H1 (cell line): ENCODE data around the gene USP20. TPM values are rescaled to one million over a fixed set of nuclear protein-coding genes. Genes with fewer than 3 reads are reported as not detected.

Experiments used
- CBX8 ChIP-seq: fragments of 300-800, 300-1000 bp; sonication (generic); IDR thresholded peaks from 2 replicates; pipeline ENCODE4 v1.7.1; 2016; ENCODE audit warnings: low read depth, low read length, borderline replicate concordance
- CTBP2 ChIP-seq: IDR thresholded peaks from 2 replicates; pipeline ENCODE4 v1.7.0; 2011; ENCODE audit warnings: borderline replicate concordance, mild to moderate bottlenecking, moderate library complexity, mixed read lengths, low read length; ENCODE audit not compliant: insufficient read depth, insufficient read length
- GTF2F1 ChIP-seq: IDR thresholded peaks from 2 replicates; pipeline ENCODE4 v1.6.1; 2012; ENCODE audit warnings: low read depth, low read length, improper control_type of control experiment, borderline replicate concordance
- KDM4A ChIP-seq: IDR thresholded peaks from one replicate; pipeline ENCODE4 v1.7.1; 2012; ENCODE audit warnings: low read depth, mild to moderate bottlenecking, moderate library complexity, low read length, inconsistent platforms; ENCODE audit not compliant: severe bottlenecking
- SUZ12 ChIP-seq: fragments of 200-600 bp; sonication (generic); IDR thresholded peaks from 2 replicates; pipeline ENCODE4 v1.6.1; 2012; ENCODE audit warnings: mild to moderate bottlenecking, inconsistent platforms, low read length, moderate library complexity, mixed read lengths
- TCF12 ChIP-seq: IDR thresholded peaks from 2 replicates; pipeline ENCODE4 v1.6.1; 2011; ENCODE audit warnings: low read depth, mild to moderate bottlenecking, low read length
- polyA plus RNA-seq, 7 experiments: library from polyadenylated mRNA; depleted of rRNA in 3 of 7; stranded (reverse) in 5 of 7; unstranded in 2 of 7; fragments of >200 nt in 5 of 7; fragments of 200-250 nt in 2 of 7; gene quantifications; 1 replicate in 5 of 7; 2 replicates in 1 of 7; 4 replicates in 1 of 7; pipeline versions ENCODE4 v1.2.1 to v1.2.3, GENCODE V29; 2011 to 2013; ENCODE audit warnings: missing spikeins in 2 of 7, mixed read lengths in 2 of 7
- total RNA-seq: library from RNA; stranded (reverse); fragmentation: NEBNext Ultra II Directional; extraction: Animal tissue kit (Norgen Biotek cat#: 25700); gene quantifications from 2 replicates; pipeline ENCODE4 v1.2.1, GENCODE V29; 2021

The USP20 gene
- total and polyA plus RNA-seq, 2 of the 8 experiments (the other 6 are each of a cell fraction or from before 2014, with no cell fraction given), result 13.4 to 23.0 TPM

DNA sequence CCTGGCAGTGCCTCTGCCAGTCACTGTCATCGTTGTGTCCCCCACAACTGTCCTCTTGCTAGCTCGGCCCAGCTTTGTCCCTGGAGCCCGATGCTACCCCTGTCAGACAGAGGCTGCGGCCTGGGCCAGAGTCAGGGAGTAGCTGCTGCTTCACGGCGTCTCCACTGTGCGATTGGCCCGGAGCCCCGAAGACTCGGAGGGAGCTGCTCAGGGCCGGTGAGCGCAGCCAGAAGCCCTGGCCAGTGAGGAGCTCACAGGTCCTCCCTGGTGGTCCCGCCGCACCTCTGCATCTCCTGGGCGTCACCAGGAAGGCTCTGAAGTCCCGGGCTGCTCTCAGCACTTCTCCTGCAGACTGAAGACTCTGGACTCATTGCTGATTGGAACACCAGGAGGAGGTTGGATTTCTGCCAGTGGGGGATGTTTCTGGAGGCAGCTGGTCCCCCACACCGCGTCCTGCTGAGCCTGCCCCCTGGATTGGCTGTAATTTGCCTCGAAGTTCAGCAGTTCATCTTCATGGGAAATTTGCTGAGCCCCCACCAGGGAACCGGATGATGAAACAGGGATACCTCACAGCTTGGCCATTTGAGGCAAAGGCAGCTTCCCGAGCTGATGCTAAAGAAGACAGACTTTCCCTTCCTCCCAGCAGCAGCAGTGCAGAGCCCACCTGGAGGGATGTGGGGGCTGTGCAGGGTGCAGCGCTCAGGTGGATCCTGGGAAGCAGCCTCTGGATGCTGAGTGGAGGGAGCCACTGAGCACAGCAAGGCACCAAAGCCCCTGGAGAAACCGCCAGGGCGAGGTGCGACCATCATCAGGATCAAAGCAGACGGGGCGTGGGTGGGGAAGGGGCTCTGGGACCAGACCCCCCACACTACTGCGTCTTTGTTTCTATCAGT, 45.6 kb downstream of the USP20 start (continued):
- TF ChIP-seq SUZ12 (no peak), CBX8 (no peak), GTF2F1 (no peak), CTBP2 (no peak), TCF12 (no peak), KDM4A (no peak)
